Neural progenitor cell (in vitro differentiated cells): ENCODE results near the gene LRRC4B. TPM values are rescaled to one million over a fixed set of nuclear protein-coding genes. Genes with fewer than 3 reads are reported as not detected.

Experiments
- DNase-seq: peaks from one replicate; pipeline ENCODE4 v3.0.0-alpha.2; 2016; ENCODE audit warnings: low spot score
- H2AFZ ChIP-seq: fragments of 200-600 bp; sonication (generic); replicated peaks from 2 replicates; pipeline ENCODE4 v1.6.1; 2016; ENCODE audit warnings: antibody characterized with exemption
- H3F3A ChIP-seq: fragments of 200-600 bp; sonication (generic); 2 replicates; pipeline ENCODE4 v1.6.1; 2016; ENCODE audit warnings: antibody characterized with exemption, low read depth
- H3K27ac ChIP-seq: fragments of 200-600 bp; sonication (generic); 2 replicates; pipeline ENCODE4 v1.5.1; 2016; ENCODE audit warnings: mild to moderate bottlenecking
- H3K27me3 ChIP-seq: fragments of 200-600 bp; sonication (generic); 2 replicates; pipeline ENCODE4 v1.6.1; 2016; ENCODE audit warnings: mild to moderate bottlenecking, moderate library complexity
- H3K36me3 ChIP-seq: fragments of 200-600 bp; sonication (generic); 2 replicates; pipeline ENCODE4 v1.5.1; 2016
- H3K4me1 ChIP-seq: fragments of 200-600 bp; sonication (generic); 2 replicates; pipeline ENCODE4 v1.6.1; 2016; ENCODE audit warnings: mixed run types
- H3K4me2 ChIP-seq: fragments of 200-600 bp; sonication (generic); 2 replicates; pipeline ENCODE4 v1.6.1; 2016
- H3K4me3 ChIP-seq: fragments of 200-600 bp; sonication (generic); 2 replicates; pipeline ENCODE4 v1.5.1; 2016
- H3K79me2 ChIP-seq: fragments of 200-600 bp; sonication (generic); 2 replicates; pipeline ENCODE4 v1.6.1; 2016; ENCODE audit warnings: low read depth
- H3K9ac ChIP-seq: fragments of 200-600 bp; sonication (generic); 2 replicates; pipeline ENCODE4 v1.6.1; 2016
- H3K9me3 ChIP-seq: fragments of 200-600 bp; sonication (generic); 2 replicates; pipeline ENCODE4 v1.5.1; 2016; ENCODE audit warnings: low read depth
- H4K20me1 ChIP-seq: fragments of 200-600 bp; sonication (generic); 2 replicates; pipeline ENCODE4 v1.6.1; 2016; ENCODE audit warnings: low read depth
- H3K27ac Mint-ChIP-seq: 3 replicates; pipeline ENCODE4 v1.8.0; 2021; ENCODE audit warnings: mixed read lengths
- H3K27me3 Mint-ChIP-seq: 2 replicates; pipeline ENCODE4 v1.8.0; 2022; ENCODE audit warnings: low read depth, mild to moderate bottlenecking, inconsistent platforms, moderate library complexity, mixed read lengths; ENCODE audit not compliant: insufficient read depth
- H3K36me3 Mint-ChIP-seq: 3 replicates; pipeline ENCODE4 v1.8.0; 2021; ENCODE audit warnings: mixed read lengths
- H3K4me1 Mint-ChIP-seq: 3 replicates; pipeline ENCODE4 v1.8.0; 2021; ENCODE audit warnings: mixed read lengths
- H3K4me3 Mint-ChIP-seq: 3 replicates; pipeline ENCODE4 v1.8.0; 2021; ENCODE audit warnings: mild to moderate bottlenecking, moderate library complexity, mixed read lengths
- H3K9me3 Mint-ChIP-seq: 3 replicates; pipeline ENCODE4 v1.8.0; 2020; ENCODE audit warnings: mixed read lengths
- EZH2 ChIP-seq: fragments of 200-600 bp; sonication (generic); IDR thresholded peaks from 2 replicates; pipeline ENCODE4 v1.6.1; 2017; ENCODE audit warnings: antibody characterized with exemption, mild to moderate bottlenecking, moderate library complexity
- EZH2phosphoT487 ChIP-seq: fragments of 200-600 bp; sonication (generic); IDR thresholded peaks from 2 replicates; pipeline ENCODE4 v1.6.1; 2017; ENCODE audit warnings: antibody characterized with exemption
- total RNA-seq: library from RNA; depleted of rRNA; stranded (reverse); fragments of >200 nt; gene quantifications from 2 replicates; pipeline ENCODE4 v1.2.3, GENCODE V29; 2015; ENCODE audit warnings: low replicate concordance
- TF ChIP-seq, protein P1 (sequence below): fragments of 200-600 bp; sonication (generic); IDR thresholded peaks from 2 replicates; pipeline ENCODE4 v1.5.1; 2017; ENCODE audit warnings: antibody characterized with exemption, mild to moderate bottlenecking

Gene LRRC4B
- total RNA-seq, 1 donor from 2014 or later = 12.0 TPM

DNA sequence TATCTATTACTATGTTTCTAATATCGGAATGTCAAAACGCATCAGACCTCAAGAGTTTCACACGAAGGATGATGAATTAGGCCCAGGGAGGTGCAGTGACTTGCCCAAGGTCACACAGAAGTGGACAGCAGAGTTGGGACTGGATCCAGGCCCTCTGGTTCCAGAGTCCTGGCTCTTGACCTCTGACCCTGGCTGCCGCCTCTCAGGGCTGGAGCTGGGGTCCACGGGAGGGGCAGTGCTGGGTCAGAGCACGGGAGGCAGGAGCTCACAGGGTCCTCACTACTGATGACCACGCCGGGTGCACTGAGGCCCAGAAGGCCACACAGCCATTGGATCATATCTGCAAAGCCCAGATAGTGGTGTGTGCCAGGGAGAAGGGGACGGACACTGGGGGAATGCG, 45.4 kb downstream of the LRRC4B start:
- Mint-ChIP-seq H3K27me3 (peaks cover 4% of the 10 kb centered on the region), H3K4me3 (no peak overlapping the region), H3K27ac (no peak overlapping the region), H3K9me3 (no peaks in the 10 kb centered on the region), H3K36me3 (peaks cover 22% of the 10 kb centered on the region), H3K4me1 (peaks cover 4% of the 10 kb centered on the region)
- Histone ChIP-seq H3K27ac (no peak overlapping the region), H3K27me3 (no peaks in the 10 kb centered on the region), H3K4me3 (no peak overlapping the region), H3K79me2 (no peaks in the 10 kb centered on the region), H3K4me2 (no peak overlapping the region), H2AFZ (no peak overlapping the region), H3K9me3 (no peaks in the 10 kb centered on the region), H4K20me1 (peaks cover 8% of the 10 kb centered on the region), H3F3A (peaks cover 4% of the 10 kb centered on the region), H3K9ac (no peak overlapping the region), H3K36me3 (no peaks in the 10 kb centered on the region), H3K4me1 (no peaks in the 10 kb centered on the region)
- TF ChIP-seq EZH2phosphoT487 (no peak), EZH2 (no peak)
- TF ChIP-seq, protein P1, sequence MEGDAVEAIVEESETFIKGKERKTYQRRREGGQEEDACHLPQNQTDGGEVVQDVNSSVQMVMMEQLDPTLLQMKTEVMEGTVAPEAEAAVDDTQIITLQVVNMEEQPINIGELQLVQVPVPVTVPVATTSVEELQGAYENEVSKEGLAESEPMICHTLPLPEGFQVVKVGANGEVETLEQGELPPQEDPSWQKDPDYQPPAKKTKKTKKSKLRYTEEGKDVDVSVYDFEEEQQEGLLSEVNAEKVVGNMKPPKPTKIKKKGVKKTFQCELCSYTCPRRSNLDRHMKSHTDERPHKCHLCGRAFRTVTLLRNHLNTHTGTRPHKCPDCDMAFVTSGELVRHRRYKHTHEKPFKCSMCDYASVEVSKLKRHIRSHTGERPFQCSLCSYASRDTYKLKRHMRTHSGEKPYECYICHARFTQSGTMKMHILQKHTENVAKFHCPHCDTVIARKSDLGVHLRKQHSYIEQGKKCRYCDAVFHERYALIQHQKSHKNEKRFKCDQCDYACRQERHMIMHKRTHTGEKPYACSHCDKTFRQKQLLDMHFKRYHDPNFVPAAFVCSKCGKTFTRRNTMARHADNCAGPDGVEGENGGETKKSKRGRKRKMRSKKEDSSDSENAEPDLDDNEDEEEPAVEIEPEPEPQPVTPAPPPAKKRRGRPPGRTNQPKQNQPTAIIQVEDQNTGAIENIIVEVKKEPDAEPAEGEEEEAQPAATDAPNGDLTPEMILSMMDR = no peak
- DNase-seq = no peak

DNA sequence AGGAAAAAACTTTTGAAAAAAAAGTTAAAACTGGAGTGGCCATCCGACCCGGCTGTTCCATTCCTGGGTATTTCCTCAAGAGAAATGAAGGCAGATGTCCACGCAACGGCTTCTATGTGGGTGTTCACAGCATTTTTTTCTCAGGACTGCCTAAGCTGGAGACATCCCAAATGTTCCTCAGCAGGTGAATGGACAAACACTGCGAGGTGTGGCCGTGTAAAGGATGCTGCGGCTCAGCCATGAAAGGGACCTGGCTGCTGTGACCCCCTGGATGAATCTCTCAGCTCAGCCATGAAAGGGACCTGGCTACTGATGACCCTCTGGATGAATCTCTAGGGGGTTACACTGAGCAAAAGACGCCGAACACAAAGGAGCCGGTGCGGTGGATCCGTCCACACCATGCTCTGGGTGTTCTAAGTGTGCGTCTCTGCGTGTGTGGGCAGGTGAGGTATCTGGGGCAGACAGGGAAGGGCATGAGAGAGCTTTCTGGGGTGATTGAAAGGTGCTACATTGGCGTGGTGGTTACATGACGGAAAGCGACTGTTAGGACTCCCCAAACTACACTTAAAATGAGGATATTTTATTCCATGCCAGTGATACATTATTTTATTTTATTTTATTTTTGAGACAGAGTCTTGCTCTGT, 47.3 kb downstream of the LRRC4B start:
- Histone ChIP-seq H3K9ac (no peak overlapping the region), H3K4me1 (no peaks in the 10 kb centered on the region), H3K9me3 (no peaks in the 10 kb centered on the region), H3K36me3 (no peaks in the 10 kb centered on the region), H3K79me2 (no peaks in the 10 kb centered on the region), H4K20me1 (peaks cover 4% of the 10 kb centered on the region), H3K27me3 (no peaks in the 10 kb centered on the region), H3K4me3 (no peak overlapping the region), H3F3A (no peaks in the 10 kb centered on the region), H3K27ac (no peak overlapping the region), H2AFZ (no peak overlapping the region), H3K4me2 (no peak overlapping the region)
- H3K36me3 Mint-ChIP-seq = peaks cover 18% of the 10 kb centered on the region
- no peaks in the 10 kb centered on the region for H3K9me3 Mint-ChIP-seq
- H3K27ac Mint-ChIP-seq = no peak overlapping the region
- peaks cover under 1% of the 10 kb centered on the region for H3K4me1 Mint-ChIP-seq
- DNase-seq = no peak
- H3K27me3 Mint-ChIP-seq = peaks cover 5% of the 10 kb centered on the region
- no peak overlapping the region for H3K4me3 Mint-ChIP-seq
- no peak for TF ChIP-seq EZH2phosphoT487
- TF ChIP-seq EZH2 = no peak
- TF ChIP-seq, protein P1 = no peak

DNA sequence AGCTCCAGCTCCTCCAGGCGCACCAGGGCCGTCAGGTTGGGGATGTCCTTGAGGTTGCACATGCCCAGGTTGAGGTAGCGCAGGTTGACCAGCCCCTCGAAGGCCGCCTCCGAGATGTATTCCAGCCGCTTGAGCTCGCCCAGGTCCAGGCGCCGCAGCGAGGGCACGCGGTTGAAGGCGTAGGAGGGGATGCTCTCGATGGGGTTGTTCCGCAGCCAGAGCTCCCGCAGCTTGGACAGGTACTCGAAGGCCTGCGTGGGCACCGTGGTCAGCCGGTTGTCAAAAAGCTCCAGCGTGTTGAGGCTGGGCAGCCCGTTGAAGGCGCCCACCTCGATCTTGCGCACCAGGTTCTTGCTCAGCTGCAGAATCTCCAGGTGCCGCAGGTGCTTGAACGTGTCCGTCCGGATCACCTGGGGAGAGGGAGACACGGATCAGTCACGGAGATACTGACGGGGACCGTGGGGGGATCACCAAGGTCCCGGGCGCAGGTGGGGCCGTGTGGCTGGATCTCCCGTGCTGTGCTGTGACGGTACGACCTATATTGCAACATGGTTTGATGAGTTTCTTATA, 49.1 kb downstream of the LRRC4B start:
- no peak overlapping the region for H3K4me2 ChIP-seq
- H3K27me3 ChIP-seq = no peaks in the 10 kb centered on the region
- peaks cover 8% of the 10 kb centered on the region for H3K27me3 Mint-ChIP-seq
- no peaks in the 10 kb centered on the region for H4K20me1 ChIP-seq
- peaks cover 4% of the 10 kb centered on the region for H3K4me1 Mint-ChIP-seq
- H3K9ac ChIP-seq = no peak overlapping the region
- no peaks in the 10 kb centered on the region for H3K9me3 Mint-ChIP-seq
- no peaks in the 10 kb centered on the region for H3F3A ChIP-seq
- no peak overlapping the region for H3K27ac ChIP-seq
- H3K4me3 Mint-ChIP-seq = no peak overlapping the region
- DNase-seq = no peak
- H3K27ac Mint-ChIP-seq = no peak overlapping the region
- H3K4me1 ChIP-seq = peaks cover 4% of the 10 kb centered on the region
- no peaks in the 10 kb centered on the region for H3K36me3 ChIP-seq
- no peaks in the 10 kb centered on the region for H3K9me3 ChIP-seq
- no peak overlapping the region for H2AFZ ChIP-seq
- H3K4me3 ChIP-seq = no peak overlapping the region
- H3K36me3 Mint-ChIP-seq = peaks cover 14% of the 10 kb centered on the region
- TF ChIP-seq, protein P1 = no peak
- TF ChIP-seq EZH2phosphoT487 (no peak), EZH2 (no peak)
- no peaks in the 10 kb centered on the region for H3K79me2 ChIP-seq
